HUES48 (cell line): ENCODE results near the gene UBB.

Experiments used
- H3K27ac ChIP-seq: one replicate; pipeline ENCODE4 v1.7.0; 2013; ENCODE audit warnings: low read depth, low read length, inconsistent platforms
- H3K27me3 ChIP-seq: 2 replicates; pipeline ENCODE4 v1.6.1; 2013; ENCODE audit warnings: mild to moderate bottlenecking, low read length; ENCODE audit not compliant: control insufficient read depth, insufficient read depth
- H3K36me3 ChIP-seq: 2 replicates; pipeline ENCODE4 v1.6.1; 2013; ENCODE audit warnings: low read length; ENCODE audit not compliant: control insufficient read depth, insufficient read depth
- H3K4me1 ChIP-seq: 2 replicates; pipeline ENCODE4 v1.6.1; 2013; ENCODE audit warnings: mild to moderate bottlenecking, low read length; ENCODE audit not compliant: control insufficient read depth, insufficient read depth
- H3K4me3 ChIP-seq: 2 replicates; pipeline ENCODE4 v1.5.1; 2013; ENCODE audit warnings: mild to moderate bottlenecking, low read depth, low read length
- H3K9ac ChIP-seq: 2 replicates; pipeline ENCODE4 v1.6.1; 2013; ENCODE audit warnings: mild to moderate bottlenecking, low read depth, low read length, moderate library complexity
- H3K9me3 ChIP-seq: 2 replicates; pipeline ENCODE4 v1.6.1; 2013; ENCODE audit warnings: low read length; ENCODE audit not compliant: control insufficient read depth, insufficient read depth

UBB gene

DNA sequence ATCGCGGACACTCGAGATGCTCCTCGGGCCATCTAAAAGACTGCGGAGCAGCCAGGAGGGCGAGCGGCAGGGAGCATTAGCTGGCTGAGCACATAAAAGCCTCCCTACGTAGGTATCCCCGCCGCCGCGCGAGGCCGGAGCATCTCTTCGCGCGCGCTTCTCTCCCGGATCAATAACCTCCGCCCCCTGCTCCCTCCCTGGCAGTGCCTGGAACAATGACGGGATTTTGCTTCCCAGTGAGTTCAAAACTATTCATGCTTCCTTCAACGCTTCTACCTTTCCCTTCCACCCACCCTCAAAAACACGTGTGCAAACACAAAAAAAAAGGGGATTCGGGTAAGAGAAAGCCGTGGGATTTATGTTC is 28.6 kb upstream of the UBB start:
- Histone ChIP-seq H3K9me3 (no peaks in the 10 kb centered on the region), H3K4me3 (peak overlapping the region; percentile 97), H3K27ac (peak overlapping the region; percentile 86), H3K9ac (peak overlapping the region; percentile 96), H3K27me3 (peaks cover 3% of the 10 kb centered on the region; the same call in 1 of the 2 replicates), H3K36me3 (peaks cover 27% of the 10 kb centered on the region), H3K4me1 (peaks cover 5% of the 10 kb centered on the region)

DNA sequence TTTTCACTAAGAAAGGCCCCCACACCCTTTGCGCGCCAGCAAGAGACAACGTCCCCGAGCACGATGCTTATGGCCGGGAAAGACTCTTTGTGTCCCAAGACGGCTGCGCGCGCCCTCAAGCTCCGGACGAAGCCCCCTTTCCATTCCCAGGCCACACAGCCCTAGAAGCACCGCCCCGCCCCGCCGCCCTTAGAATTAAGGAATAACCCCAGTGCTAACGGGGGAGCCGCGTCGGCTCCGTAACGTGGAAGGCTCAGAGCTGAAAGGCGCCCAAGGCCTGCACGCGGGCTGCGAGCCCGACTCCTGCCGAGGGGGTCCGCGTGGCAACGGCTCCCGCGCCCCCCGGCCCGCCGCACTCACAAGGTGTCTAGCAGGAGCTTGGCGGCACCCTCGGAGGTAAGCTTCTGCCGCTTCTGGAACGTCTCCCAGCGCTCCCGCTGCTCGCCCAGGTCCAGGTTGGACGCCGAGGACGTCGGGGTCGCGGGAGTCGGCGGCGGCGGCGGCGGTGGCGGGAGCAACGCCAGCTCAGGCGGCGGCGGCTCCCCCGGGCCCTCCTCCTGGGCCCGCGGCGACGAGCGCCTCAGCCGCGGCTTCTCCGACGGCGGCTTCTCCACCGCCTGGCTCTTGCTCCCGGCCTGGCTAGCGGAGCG is 28.1 kb upstream of the UBB start:
- peaks cover 22% of the 10 kb centered on the region for H3K36me3 ChIP-seq
- peak overlapping the region; percentile 96 for H3K9ac ChIP-seq
- peak overlapping the region; percentile 97 for H3K4me3 ChIP-seq
- peaks cover 3% of the 10 kb centered on the region; the same call in 1 of the 2 replicates for H3K27me3 ChIP-seq
- peaks cover 5% of the 10 kb centered on the region for H3K4me1 ChIP-seq
- H3K27ac ChIP-seq, result peak overlapping the region; percentile 86
- no peaks in the 10 kb centered on the region for H3K9me3 ChIP-seq

DNA sequence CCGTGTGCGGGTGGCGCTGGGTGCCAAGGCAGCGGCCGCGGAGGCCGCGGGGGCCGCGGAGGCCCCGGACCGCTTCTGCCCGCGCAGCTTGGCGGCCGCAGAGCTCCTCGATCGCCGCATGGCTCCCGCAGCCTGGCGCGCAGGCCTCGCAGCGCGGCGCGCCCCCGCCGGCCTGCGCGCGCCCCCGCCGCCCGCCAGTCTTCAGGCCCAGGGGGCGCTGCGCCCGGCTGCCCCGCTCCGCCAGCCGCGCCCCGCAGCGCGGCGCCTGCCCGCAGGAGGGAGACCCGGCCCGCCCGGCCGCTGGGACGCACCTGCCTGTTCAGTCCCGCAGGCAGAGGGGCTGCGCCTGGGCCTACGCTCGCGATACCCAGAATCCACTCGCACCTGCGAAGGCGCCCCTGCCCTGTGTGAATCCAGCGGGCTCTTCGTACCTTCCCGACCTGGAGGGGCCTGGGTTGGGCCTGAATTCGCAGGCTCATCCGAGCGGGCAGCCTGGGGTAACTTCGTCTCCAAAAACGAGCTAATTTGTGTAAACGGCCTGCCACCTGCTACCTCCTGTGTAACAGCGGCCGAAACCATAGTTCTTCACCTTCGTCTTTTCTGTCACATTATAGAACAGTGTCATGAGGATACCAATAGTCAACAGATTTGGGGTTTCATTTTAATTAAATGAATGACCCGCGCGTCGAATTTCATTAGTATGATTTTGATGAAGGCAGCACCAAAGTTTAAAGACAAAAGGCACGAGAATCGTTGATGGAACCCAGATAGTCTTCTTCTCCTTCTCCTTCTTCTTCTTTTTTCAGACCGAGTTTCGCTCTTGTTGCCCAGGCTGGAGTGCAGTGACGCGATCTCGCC is 27.3 kb upstream of the UBB start, which contains the start of gene CENPV:
TSS of gene CENPV (minus strand) at position 153 of the 858 bp plus-strand sequence. CDS start at position 120, 33 bp downstream.
- Histone ChIP-seq H3K27me3 (peaks cover 3% of the 10 kb centered on the region; the same call in 1 of the 2 replicates), H3K4me1 (peaks cover 5% of the 10 kb centered on the region), H3K36me3 (peaks cover 15% of the 10 kb centered on the region), H3K9me3 (no peaks in the 10 kb centered on the region), H3K4me3 (peak within 1 kb of the TSS; percentile 97), H3K27ac (peak within 1 kb of the TSS; percentile 86), H3K9ac (peak within 1 kb of the TSS; percentile 96)

DNA sequence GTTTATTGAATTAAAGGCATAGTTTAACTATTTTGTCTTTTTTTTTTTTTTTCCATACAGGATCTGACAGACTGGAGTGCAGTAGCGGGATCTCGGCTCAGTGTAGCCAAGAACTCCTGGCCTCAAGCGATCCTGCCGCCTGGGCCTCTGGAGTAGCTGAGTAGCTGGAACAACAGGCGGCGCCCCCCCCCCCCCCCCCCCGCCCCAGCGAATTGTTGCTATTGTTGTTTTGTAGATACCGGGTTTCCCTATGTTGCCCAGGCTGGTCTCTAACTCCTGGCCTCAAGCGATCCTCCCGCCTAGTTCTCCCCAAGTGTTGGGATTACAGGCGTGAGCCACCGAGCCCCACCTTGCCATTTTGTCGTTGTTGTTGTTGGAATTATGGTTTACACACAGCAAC is 26.3 kb upstream of the UBB start:
- H3K27me3 ChIP-seq, result peaks cover 3% of the 10 kb centered on the region; the same call in 1 of the 2 replicates
- H3K36me3 ChIP-seq, result peaks cover 4% of the 10 kb centered on the region
- no peak overlapping the region for H3K27ac ChIP-seq
- peaks cover 5% of the 10 kb centered on the region for H3K4me1 ChIP-seq
- no peaks in the 10 kb centered on the region for H3K9me3 ChIP-seq
- no peak overlapping the region for H3K4me3 ChIP-seq
- no peak overlapping the region for H3K9ac ChIP-seq

DNA sequence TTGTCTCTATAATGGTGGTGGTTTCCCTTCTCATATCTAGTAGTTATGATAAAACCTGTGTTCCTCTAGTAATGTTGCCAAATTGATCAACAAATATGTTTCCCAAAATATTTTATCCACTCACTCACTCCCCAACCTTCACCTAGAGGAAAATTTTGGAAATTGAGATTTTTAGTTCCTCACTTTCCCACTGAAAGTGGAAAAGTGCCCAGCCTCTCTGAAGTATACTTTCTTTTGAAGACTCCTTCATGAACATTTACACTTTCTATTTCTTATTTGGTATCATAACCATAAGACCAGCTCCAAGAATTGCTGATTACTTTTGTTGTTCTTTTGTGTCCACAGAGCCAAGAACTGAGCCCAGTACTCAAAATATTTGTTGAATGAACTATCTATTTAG is 22.5 kb upstream of the UBB start:
- Histone ChIP-seq H3K4me1 (peaks cover 5% of the 10 kb centered on the region; the same call in 1 of the 2 replicates), H3K4me3 (no peak overlapping the region), H3K36me3 (no peaks in the 10 kb centered on the region), H3K9ac (no peak overlapping the region), H3K9me3 (no peaks in the 10 kb centered on the region), H3K27ac (no peak overlapping the region), H3K27me3 (peaks cover 3% of the 10 kb centered on the region; the same call in 1 of the 2 replicates)

DNA sequence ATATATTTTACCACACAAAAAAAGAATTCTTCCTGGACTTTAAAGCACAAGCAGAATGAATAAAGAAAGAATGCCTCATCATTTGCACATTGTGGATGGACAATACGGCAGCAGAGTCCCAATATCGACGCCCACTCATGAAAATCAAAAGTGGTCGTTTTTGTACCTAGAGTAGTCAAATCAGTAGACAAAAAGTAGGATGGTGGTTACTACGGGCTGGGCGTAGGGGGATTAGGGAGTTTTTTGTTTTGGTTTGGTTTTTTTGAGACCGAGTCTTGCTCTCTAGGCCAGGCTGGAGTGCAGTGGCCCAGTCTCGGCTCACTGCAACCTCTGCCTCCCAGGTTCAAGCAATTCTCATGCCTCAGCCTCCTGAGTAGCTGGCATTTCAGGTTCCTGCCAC is 19.0 kb upstream of the UBB start:
- no peaks in the 10 kb centered on the region for H3K36me3 ChIP-seq
- H3K9ac ChIP-seq, result no peak overlapping the region
- no peak overlapping the region for H3K4me3 ChIP-seq
- no peak overlapping the region for H3K27ac ChIP-seq
- no peaks in the 10 kb centered on the region for H3K27me3 ChIP-seq
- H3K4me1 ChIP-seq, result no peaks in the 10 kb centered on the region
- H3K9me3 ChIP-seq, result no peaks in the 10 kb centered on the region

DNA sequence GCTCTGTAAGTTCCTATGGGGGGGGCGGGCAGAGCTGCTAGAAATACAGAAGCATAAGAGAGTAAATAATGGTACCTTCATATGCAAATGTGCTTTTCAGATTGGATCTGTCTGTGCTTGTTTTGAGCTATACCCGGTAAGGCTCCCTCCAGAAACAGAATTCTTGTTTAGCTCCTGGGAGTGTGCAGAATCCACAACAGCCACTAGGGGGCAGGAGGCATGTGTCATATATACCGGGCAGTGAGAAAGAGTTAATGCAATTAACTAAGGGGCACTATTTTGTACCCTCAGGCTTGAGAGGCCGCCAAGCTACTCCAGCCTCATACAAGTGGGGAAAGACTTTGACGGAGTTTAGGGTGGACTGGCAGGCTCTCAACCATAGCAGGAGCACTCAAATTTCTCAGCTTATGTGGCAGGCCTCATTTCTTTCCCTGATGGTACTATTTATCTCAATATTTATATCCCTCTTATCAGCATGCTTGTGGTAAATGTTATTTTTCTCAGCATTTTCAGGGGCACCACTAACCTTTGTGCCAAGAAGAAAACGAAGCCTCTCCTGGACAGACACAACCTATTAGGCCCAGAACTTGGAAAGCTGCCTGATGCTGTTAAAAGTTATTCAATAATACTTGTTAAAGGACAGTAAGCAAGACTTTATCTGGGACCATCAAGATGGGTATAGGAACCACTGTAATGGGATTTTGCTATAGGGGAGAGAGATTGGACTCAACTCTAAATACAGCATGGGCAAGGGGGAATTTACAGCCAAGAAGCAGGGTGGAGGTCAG is 16.9 kb upstream of the UBB start:
- Histone ChIP-seq H3K4me3 (no peak overlapping the region), H3K9me3 (no peaks in the 10 kb centered on the region), H3K9ac (no peak overlapping the region), H3K4me1 (no peaks in the 10 kb centered on the region), H3K27me3 (no peaks in the 10 kb centered on the region), H3K27ac (no peak overlapping the region), H3K36me3 (no peaks in the 10 kb centered on the region)

DNA sequence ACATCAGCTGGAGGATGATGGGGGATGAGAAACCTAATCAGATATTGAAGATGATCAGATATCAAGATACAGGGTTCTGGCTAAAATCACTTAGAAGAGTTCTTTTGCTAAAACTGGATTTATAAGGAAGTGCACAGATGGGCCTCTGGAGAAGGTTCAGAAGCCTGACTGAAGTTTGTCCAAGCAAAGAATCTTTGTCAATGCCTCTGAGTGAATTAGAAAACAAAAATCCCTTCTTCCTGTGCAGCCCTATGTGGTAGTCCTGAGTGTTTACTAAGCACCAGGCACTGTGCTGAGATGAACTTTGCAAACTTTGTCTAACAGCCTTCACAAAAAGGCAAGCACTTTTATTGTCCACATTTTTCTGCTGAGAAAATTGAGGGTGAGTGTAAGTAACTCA is 16.3 kb upstream of the UBB start:
- Histone ChIP-seq H3K9me3 (no peaks in the 10 kb centered on the region), H3K27me3 (no peaks in the 10 kb centered on the region), H3K4me3 (no peak overlapping the region), H3K9ac (no peak overlapping the region), H3K4me1 (no peaks in the 10 kb centered on the region), H3K27ac (no peak overlapping the region), H3K36me3 (no peaks in the 10 kb centered on the region)

DNA sequence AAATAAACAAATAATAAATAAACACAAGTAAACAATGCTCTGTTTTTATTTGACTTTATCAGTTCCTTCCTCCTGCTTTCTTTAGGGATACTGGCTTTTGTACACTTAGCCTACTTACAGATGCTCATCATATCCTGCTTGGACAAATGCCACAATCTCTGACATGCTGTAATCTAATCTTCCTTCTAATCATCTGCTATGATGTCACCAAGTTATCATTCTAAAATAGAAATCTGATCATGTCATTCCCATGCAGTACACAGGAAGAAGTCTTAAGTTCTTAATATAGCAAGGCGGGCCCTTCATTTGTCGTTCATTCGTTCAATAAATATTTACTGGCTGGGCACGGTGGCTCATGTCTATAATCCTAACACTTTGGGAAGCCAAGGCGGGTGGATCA is 9.1 kb upstream of the UBB start:
- Histone ChIP-seq H3K4me1 (no peaks in the 10 kb centered on the region), H3K27me3 (no peaks in the 10 kb centered on the region), H3K9ac (no peak overlapping the region), H3K27ac (no peak overlapping the region), H3K4me3 (no peak overlapping the region), H3K36me3 (no peaks in the 10 kb centered on the region), H3K9me3 (no peaks in the 10 kb centered on the region)

DNA sequence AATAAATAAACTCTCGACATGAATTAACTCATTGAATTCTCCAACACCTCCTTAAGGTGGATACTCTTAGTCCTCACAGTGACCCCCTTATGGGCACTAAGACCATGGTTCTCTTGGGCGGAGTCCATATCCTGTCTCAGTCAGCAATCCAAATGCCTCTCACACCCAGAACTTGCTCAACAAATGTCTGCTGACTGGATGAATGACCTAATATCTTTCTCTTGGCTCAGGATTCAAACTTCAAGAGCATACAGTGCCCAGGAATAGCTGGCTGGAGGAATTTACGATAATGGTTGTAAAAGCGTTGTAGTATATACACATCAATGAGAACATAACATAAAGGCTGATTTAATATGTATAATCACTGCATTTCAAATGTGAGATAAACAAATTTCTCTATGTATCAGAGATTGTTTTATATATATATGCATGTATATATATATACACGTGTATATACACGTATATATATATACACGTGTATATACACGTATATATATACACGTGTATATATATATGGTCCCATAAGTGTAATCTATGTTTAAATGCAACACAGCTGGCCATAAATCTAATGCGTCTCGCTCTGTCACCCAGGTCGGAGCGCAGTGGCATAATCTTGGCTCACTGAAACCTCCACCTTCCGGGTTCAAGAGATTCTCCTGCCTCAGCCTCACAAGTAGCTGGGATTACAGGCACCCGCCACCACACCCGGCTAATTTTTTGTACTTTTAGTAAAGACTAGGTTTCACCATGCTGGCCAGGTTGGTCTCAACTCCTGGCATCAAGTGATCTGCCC is 6.5 kb upstream of the UBB start:
- Histone ChIP-seq H3K4me1 (peaks cover 5% of the 10 kb centered on the region), H3K27ac (no peak overlapping the region), H3K36me3 (no peaks in the 10 kb centered on the region), H3K9ac (no peak overlapping the region), H3K4me3 (no peak overlapping the region), H3K27me3 (no peaks in the 10 kb centered on the region), H3K9me3 (no peaks in the 10 kb centered on the region)
